Activated CD4-positive, alpha-beta T cell treated with anti-CD3 and anti-CD28 coated beads, Interleukin-2, amount 50 U/mL, for 24 hours (primary cell): ENCODE data around the gene SP2.

Experiments
- DNase-seq, 2 donors: peaks; one replicate each; pipeline ENCODE4 v3.0.0-alpha.2; 2020; ENCODE audit warnings: low read depth in 1 of 2, low spot score in 1 of 2

The SP2 gene

GRCh38 chr17:47870056-47870455 lies 26.0 kb upstream of the SP2 start:
- DNase-seq = no peak

GRCh38 chr17:47871048-47871447 lies 25.0 kb upstream of the SP2 start:
- DNase-seq = no peak

GRCh38 chr17:47872019-47872650 lies 23.9 kb upstream of the SP2 start:
- DNase-seq = no peak

GRCh38 chr17:47872651-47873161 lies 23.3 kb upstream of the SP2 start:
- DNase-seq = no peak

- no peak for DNase-seq
These were observed 22.6 kb upstream of the SP2 start for GRCh38 chr17:47873200-47874090.

GRCh38 chr17:47875011-47875985 lies 20.7 kb upstream of the SP2 start:
- no peak for DNase-seq

GRCh38 chr17:47877368-47878034 lies 18.5 kb upstream of the SP2 start:
- no peak for DNase-seq

GRCh38 chr17:47878203-47879027 lies 17.6 kb upstream of the SP2 start:
- DNase-seq = no peak

GRCh38 chr17:47879028-47879585 lies 16.9 kb upstream of the SP2 start:
- no peak for DNase-seq

- no peak for DNase-seq
These were observed 16.1 kb upstream of the SP2 start for GRCh38 chr17:47879776-47880454.

GRCh38 chr17:47882247-47882646 lies 13.8 kb upstream of the SP2 start:
- no peak for DNase-seq

- no peak for DNase-seq
These were observed 13.1 kb upstream of the SP2 start for GRCh38 chr17:47882695-47883588.

- DNase-seq = no peak
These were observed 12.2 kb upstream of the SP2 start for GRCh38 chr17:47883589-47884426.

GRCh38 chr17:47884427-47884740 lies 11.7 kb upstream of the SP2 start:
- no peak for DNase-seq

- DNase-seq = no peak
These were observed 10.9 kb upstream of the SP2 start for GRCh38 chr17:47884905-47885730.

- DNase-seq = no peak
These were observed 7.7 kb upstream of the SP2 start for GRCh38 chr17:47888293-47888692.
